H9 (cell line): ENCODE measurements around the gene FHIT. TPM values are rescaled to one million over a fixed set of nuclear protein-coding genes. Genes with fewer than 3 reads are reported as not detected.

Source experiments
- DNase-seq: peaks from one replicate; pipeline ENCODE4 v3.0.0-alpha.2; 2017
- H2AFZ ChIP-seq: one replicate; pipeline ENCODE4 v1.6.1; 2013; ENCODE audit warnings: mild to moderate bottlenecking, low read length, control low read depth, moderate library complexity
- H2AK5ac ChIP-seq: 2 replicates; pipeline ENCODE4 v1.6.1; 2013; ENCODE audit warnings: low read length, control low read depth, mixed read lengths; ENCODE audit not compliant: insufficient read length
- H2BK120ac ChIP-seq: one replicate; pipeline ENCODE4 v1.6.1; 2013; ENCODE audit warnings: low read depth, mild to moderate bottlenecking, low read length, control low read depth, inconsistent platforms; ENCODE audit not compliant: poor library complexity, severe bottlenecking
- H2BK12ac ChIP-seq: 2 replicates; pipeline ENCODE4 v1.6.1; 2013; ENCODE audit warnings: low read length, control low read depth, mixed read lengths, low read depth; ENCODE audit not compliant: insufficient read length
- H2BK15ac ChIP-seq: 2 replicates; pipeline ENCODE4 v1.6.1; 2013; ENCODE audit warnings: low read depth, low read length, control low read depth
- H2BK20ac ChIP-seq: one replicate; pipeline ENCODE4 v1.6.1; 2013; ENCODE audit warnings: low read depth, mild to moderate bottlenecking, low read length, control low read depth, inconsistent platforms; ENCODE audit not compliant: poor library complexity, severe bottlenecking
- H2BK5ac ChIP-seq: 2 replicates; pipeline ENCODE4 v1.6.1; 2013; ENCODE audit warnings: low read length, control low read depth, mixed read lengths; ENCODE audit not compliant: insufficient read length
- H3K14ac ChIP-seq: 2 replicates; pipeline ENCODE4 v1.6.1; 2013; ENCODE audit warnings: low read length, control low read depth; ENCODE audit not compliant: insufficient read depth
- H3K18ac ChIP-seq: 2 replicates; pipeline ENCODE4 v1.6.1; 2013; ENCODE audit warnings: low read depth, mild to moderate bottlenecking, mixed read lengths, low read length, control low read depth; ENCODE audit not compliant: insufficient read length
- H3K23ac ChIP-seq: 2 replicates; pipeline ENCODE4 v1.6.1; 2013; ENCODE audit warnings: low read length, control low read depth, mixed read lengths, low read depth; ENCODE audit not compliant: insufficient read length
- H3K23me2 ChIP-seq: 2 replicates; pipeline ENCODE4 v1.6.1; 2013; ENCODE audit warnings: low read depth, mild to moderate bottlenecking, mixed read lengths, low read length, control low read depth; ENCODE audit not compliant: insufficient read length, poor library complexity, severe bottlenecking
- H3K27ac ChIP-seq: 2 replicates; pipeline ENCODE4 v1.5.1; 2013; ENCODE audit warnings: low read length, control low read depth, mixed read lengths, low read depth; ENCODE audit not compliant: insufficient read length
- H3K27me3 ChIP-seq: 2 replicates; pipeline ENCODE4 v1.6.1; 2013; ENCODE audit warnings: low read length, control low read depth, inconsistent platforms; ENCODE audit not compliant: insufficient read depth
- H3K4ac ChIP-seq: 2 replicates; pipeline ENCODE4 v1.6.1; 2013; ENCODE audit warnings: low read depth, mild to moderate bottlenecking, control low read depth, inconsistent platforms, low read length, moderate library complexity
- H3K4me1 ChIP-seq: 2 replicates; pipeline ENCODE4 v1.6.1; 2013; ENCODE audit warnings: low read length, control low read depth, inconsistent platforms; ENCODE audit not compliant: insufficient read depth
- H3K4me2 ChIP-seq: 2 replicates; pipeline ENCODE4 v1.6.1; 2013; ENCODE audit warnings: low read length, control low read depth, mixed read lengths; ENCODE audit not compliant: insufficient read length, insufficient read depth
- H3K56ac ChIP-seq: 2 replicates; pipeline ENCODE4 v1.6.1; 2013; ENCODE audit warnings: low read depth, mild to moderate bottlenecking, mixed read lengths, low read length, control low read depth; ENCODE audit not compliant: insufficient read length
- H3K79me1 ChIP-seq: 2 replicates; pipeline ENCODE4 v1.6.1; 2013; ENCODE audit warnings: low read depth, mild to moderate bottlenecking, moderate library complexity, low read length, control low read depth, inconsistent platforms; ENCODE audit not compliant: insufficient read depth, poor library complexity, severe bottlenecking
- H3K79me2 ChIP-seq: 2 replicates; pipeline ENCODE4 v1.6.1; 2013; ENCODE audit warnings: low read length, control low read depth, inconsistent platforms; ENCODE audit not compliant: insufficient read depth
- H3K9ac ChIP-seq: 2 replicates; pipeline ENCODE4 v1.6.1; 2013; ENCODE audit warnings: low read length, control low read depth, mixed read lengths; ENCODE audit not compliant: insufficient read length; ENCODE audit errors: extremely low read depth
- H3K9me3 ChIP-seq: one replicate; pipeline ENCODE4 v1.6.1; 2013; ENCODE audit warnings: low read depth, low read length, inconsistent platforms; ENCODE audit not compliant: control insufficient read depth
- H3T11ph ChIP-seq: one replicate; pipeline ENCODE4 v1.6.1; 2013; ENCODE audit warnings: mild to moderate bottlenecking, low read length, control low read depth, inconsistent platforms
- H4K20me1 ChIP-seq: one replicate; pipeline ENCODE4 v1.6.1; 2013; ENCODE audit not compliant: control insufficient read depth, insufficient read length, insufficient read depth
- H4K5ac ChIP-seq: 2 replicates; pipeline ENCODE4 v1.6.1; 2013; ENCODE audit warnings: low read depth, mild to moderate bottlenecking, mixed read lengths, low read length, control low read depth; ENCODE audit not compliant: insufficient read length
- H4K8ac ChIP-seq: replicated peaks from 2 replicates; pipeline ENCODE4 v1.6.1; 2013; ENCODE audit warnings: low read length, control low read depth, mixed read lengths, low read depth; ENCODE audit not compliant: insufficient read length
- H4K91ac ChIP-seq: 2 replicates; pipeline ENCODE4 v1.6.1; 2013; ENCODE audit warnings: low read depth, mild to moderate bottlenecking, moderate library complexity, mixed read lengths, low read length, control low read depth; ENCODE audit not compliant: insufficient read length
- H3K27ac Mint-ChIP-seq, 3 experiments: 2 replicates in 2 of 3; 3 replicates in 1 of 3; pipeline ENCODE4 v1.8.0; 2020 to 2021; ENCODE audit warnings: mixed read lengths in 3 of 3, mild to moderate bottlenecking in 1 of 3, moderate library complexity in 1 of 3
- H3K27me3 Mint-ChIP-seq: 2 replicates; pipeline ENCODE4 v1.8.0; 2021; ENCODE audit warnings: low read depth, mild to moderate bottlenecking, moderate library complexity, mixed read lengths
- H3K36me3 Mint-ChIP-seq, 3 experiments: 2 replicates in 2 of 3; 3 replicates in 1 of 3; pipeline ENCODE4 v1.8.0; 2020 to 2021; ENCODE audit warnings: low read depth in 3 of 3, mixed read lengths in 3 of 3; ENCODE audit not compliant: insufficient read depth in 1 of 3
- H3K4me1 Mint-ChIP-seq, 2 experiments: 2 replicates each; pipeline ENCODE4 v1.8.0; 2020; ENCODE audit warnings: mixed read lengths in 2 of 2
- H3K4me3 Mint-ChIP-seq, 2 experiments: 2 replicates in 1 of 2; 3 replicates in 1 of 2; pipeline ENCODE4 v1.8.0; 2020 to 2021; ENCODE audit warnings: mild to moderate bottlenecking in 2 of 2, mixed read lengths in 2 of 2, moderate library complexity in 1 of 2
- H3K9me3 Mint-ChIP-seq, 2 experiments: 2 replicates in 1 of 2; 3 replicates in 1 of 2; pipeline ENCODE4 v1.8.0; 2020; ENCODE audit warnings: mild to moderate bottlenecking in 2 of 2, mixed read lengths in 2 of 2, moderate library complexity in 1 of 2
- WGBS: extraction: QIAGEN DNeasy Blood & Tissue Kit; methylation state at CpG from one replicate; pipeline ENCODE4 v1.1.7; 2013; ENCODE audit warnings: missing lambda C conversion rate, low lambda C conversion rate, mixed read lengths; ENCODE audit not compliant: insufficient read length; ENCODE audit errors: extremely low coverage; 5-methylcytosine and 5-hydroxymethylcytosine counted together
- total RNA-seq: library from RNA; stranded (reverse); gene quantifications from 2 replicates; pipeline ENCODE4 v1.2.1, GENCODE V29; 2021
- TF ChIP-seq, protein P1 (sequence below): fragments of 200-600 bp; sonication (generic); conservative IDR thresholded peaks from 3 replicates; pipeline ENCODE4 v1.8.0; 2021; ENCODE audit warnings: antibody characterized with exemption, mild to moderate bottlenecking

Gene FHIT
- total RNA-seq, 1 experiment from 2014 or later, result 3.0 TPM

DNA sequence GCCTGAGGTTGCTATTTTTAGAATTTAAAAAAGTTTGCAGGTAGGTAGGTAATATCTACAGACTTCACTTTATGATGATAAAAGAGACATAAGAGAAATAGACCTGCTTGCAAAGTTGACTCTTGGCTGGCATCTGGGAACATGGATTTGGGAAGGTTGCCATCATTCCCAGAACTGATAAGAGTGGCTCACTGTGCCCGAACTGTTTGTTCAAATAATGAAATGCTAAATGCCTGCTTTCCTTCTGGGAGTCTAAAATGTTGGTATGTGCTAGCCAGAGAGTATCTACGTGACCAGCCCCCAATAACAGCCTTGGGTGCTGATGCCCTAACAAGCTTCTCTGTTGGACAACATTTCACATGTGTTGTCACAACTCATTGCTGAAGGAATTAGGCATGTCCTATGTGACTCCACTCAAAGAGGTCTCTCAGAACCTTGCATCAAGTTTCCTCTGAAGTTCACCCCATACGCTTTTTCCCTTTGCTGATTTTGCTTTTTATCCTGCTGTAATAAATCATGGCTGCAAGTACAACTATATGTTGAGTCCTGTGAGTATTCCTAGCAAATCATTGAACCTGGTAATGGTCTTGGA is 95.5 kb downstream of the FHIT start:
- WGBS, result no CpG with 5 or more reads among the region's 3 CpGs
- no peak overlapping the region for H3K9ac ChIP-seq
- H2BK120ac ChIP-seq, result no peak overlapping the region
- H3K27ac ChIP-seq, result no peak overlapping the region
- H3K23me2 ChIP-seq, result no peaks in the 10 kb centered on the region
- no peaks in the 10 kb centered on the region for H3K79me2 ChIP-seq
- H3K4me1 Mint-ChIP-seq, result peaks cover 12 to 19% of the 10 kb centered on the region in 2 experiments
- TF ChIP-seq, protein P1, sequence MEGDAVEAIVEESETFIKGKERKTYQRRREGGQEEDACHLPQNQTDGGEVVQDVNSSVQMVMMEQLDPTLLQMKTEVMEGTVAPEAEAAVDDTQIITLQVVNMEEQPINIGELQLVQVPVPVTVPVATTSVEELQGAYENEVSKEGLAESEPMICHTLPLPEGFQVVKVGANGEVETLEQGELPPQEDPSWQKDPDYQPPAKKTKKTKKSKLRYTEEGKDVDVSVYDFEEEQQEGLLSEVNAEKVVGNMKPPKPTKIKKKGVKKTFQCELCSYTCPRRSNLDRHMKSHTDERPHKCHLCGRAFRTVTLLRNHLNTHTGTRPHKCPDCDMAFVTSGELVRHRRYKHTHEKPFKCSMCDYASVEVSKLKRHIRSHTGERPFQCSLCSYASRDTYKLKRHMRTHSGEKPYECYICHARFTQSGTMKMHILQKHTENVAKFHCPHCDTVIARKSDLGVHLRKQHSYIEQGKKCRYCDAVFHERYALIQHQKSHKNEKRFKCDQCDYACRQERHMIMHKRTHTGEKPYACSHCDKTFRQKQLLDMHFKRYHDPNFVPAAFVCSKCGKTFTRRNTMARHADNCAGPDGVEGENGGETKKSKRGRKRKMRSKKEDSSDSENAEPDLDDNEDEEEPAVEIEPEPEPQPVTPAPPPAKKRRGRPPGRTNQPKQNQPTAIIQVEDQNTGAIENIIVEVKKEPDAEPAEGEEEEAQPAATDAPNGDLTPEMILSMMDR, result no peak
- no peak overlapping the region for H3K18ac ChIP-seq
- H3K4me3 Mint-ChIP-seq, result no peak overlapping the region
- H3K4me2 ChIP-seq, result no peak overlapping the region
- no peak overlapping the region for H3K14ac ChIP-seq
- no peak overlapping the region for H2BK12ac ChIP-seq
- H2BK15ac ChIP-seq, result no peak overlapping the region
- H2BK5ac ChIP-seq, result no peak overlapping the region
- no peak overlapping the region for H3T11ph ChIP-seq
- H2AFZ ChIP-seq, result no peak overlapping the region
- H2AK5ac ChIP-seq, result no peak overlapping the region
- no peak overlapping the region for H4K8ac ChIP-seq
- no peak overlapping the region for H3K56ac ChIP-seq
- 0 out of 5 replicates have a peak, but pooled peaks cover 0 to 2% of the 10 kb centered on the region in 2 experiments for H3K9me3 Mint-ChIP-seq
- no peak overlapping the region for H3K4ac ChIP-seq
- H3K23ac ChIP-seq, result no peak overlapping the region
- no peaks in the 10 kb centered on the region for H3K79me1 ChIP-seq
- no peak overlapping the region for H2BK20ac ChIP-seq
- no peak overlapping the region for H4K91ac ChIP-seq
- no peaks in the 10 kb centered on the region for H4K20me1 ChIP-seq
- no peaks in the 10 kb centered on the region; a peak in 1 of 7 replicates for H3K36me3 Mint-ChIP-seq
- DNase-seq, result no peak
- H3K27me3 Mint-ChIP-seq, result no peaks in the 10 kb centered on the region
- H3K27me3 ChIP-seq, result no peaks in the 10 kb centered on the region
- no peaks in the 10 kb centered on the region for H3K9me3 ChIP-seq
- H3K4me1 ChIP-seq, result no peaks in the 10 kb centered on the region; the same call in 1 of the 2 replicates
- H4K5ac ChIP-seq, result no peak overlapping the region
- H3K27ac Mint-ChIP-seq, result peak overlapping the region in 1 of 3 experiments; percentile 53; a peak in 2 of 7 replicates
